Kidney tubule cell (primary cell): Measurements from ENCODE around the gene NTN4.
"Not testable (repeated sequence)": the region's sequence is repeated elsewhere in the genome, so short reads cannot be mapped to it uniquely, and the experiment has no call there.

Experiments
- DNase-seq: peaks from one replicate; pipeline ENCODE4 v3.0.0-alpha.2; 2018; ENCODE audit warnings: low spot score

NTN4 gene

DNA sequence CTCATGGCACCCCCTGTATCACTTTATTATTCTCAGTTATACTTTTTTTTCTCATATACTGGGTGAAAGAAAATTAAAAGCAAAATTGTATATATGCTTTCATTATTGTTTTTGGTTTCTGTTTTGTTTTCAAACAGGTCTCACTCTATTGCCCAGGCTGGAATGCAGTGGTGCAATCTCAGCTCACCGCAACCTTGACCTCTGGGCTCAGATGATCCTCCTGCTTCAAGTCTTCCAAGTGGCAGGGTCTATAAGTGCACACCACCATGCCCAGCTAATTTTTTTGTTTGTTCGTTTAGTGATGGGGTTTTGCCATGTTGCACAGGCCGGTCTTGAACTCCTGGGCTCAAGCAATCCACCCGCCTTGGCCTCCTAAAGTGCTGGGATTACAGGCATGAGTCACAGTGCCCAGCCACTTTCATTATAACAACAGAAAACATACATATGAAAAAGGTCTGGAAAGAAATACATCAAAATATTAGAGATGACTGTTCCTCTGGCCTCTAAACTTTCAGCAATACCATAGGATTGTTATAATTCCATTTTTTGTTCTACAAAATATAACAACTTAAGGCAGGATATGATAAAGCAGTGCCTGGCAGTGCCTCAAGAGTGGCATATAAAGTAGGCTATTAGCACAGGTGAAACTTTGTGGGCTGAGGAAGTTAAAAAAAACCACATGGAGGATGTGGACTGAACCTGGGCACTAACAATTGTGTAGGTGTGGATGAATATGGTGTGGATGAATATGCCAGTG is 5.8 kb upstream of the NTN4 start:
- peak; percentile 79 for DNase-seq

DNA sequence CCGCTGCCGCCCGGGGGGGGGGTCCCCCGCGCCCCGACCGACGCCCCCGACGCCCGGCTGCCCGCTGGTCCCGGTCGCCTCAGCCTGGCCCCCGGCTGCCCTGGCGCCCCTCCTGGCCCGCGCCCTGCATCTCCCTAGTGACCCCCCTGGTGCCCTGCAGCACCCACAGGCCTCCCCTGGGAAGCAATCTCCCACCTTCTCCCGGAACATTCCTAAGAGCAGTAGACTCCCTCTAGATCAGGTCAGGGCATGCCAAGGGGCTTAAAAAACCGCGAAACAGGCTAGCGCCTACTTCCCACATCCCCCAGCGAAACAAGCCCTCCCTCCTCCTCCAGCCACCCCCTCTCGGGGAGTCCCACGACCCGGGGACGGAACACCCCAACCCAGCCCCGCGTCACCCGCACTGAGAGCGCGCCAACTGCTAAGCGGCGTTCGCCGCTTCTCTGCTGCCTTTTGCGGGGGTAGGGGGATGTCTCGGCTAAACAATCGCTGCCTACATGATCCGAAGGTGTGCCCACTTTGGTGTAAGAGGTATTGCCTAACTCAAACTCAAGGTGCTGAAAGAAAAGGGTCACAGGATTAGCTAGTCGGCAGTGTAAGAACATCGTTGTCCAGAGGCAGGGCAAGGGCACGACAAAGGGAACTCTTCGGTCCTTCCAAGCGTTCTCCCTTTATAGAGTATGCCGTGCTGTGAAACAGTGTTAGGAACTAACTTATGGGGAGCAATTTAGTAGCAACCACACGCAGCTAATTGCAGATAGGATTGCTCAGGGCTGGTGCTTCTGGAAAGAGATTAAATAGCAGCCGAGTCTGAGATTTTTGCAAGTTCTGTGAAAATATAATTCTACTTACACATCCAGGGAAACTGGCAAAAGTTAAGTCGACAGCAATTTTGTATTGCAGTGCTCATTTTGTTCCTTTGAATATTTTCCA is 619 bp upstream of the NTN4 start:
- DNase-seq: peak; percentile 41

DNA sequence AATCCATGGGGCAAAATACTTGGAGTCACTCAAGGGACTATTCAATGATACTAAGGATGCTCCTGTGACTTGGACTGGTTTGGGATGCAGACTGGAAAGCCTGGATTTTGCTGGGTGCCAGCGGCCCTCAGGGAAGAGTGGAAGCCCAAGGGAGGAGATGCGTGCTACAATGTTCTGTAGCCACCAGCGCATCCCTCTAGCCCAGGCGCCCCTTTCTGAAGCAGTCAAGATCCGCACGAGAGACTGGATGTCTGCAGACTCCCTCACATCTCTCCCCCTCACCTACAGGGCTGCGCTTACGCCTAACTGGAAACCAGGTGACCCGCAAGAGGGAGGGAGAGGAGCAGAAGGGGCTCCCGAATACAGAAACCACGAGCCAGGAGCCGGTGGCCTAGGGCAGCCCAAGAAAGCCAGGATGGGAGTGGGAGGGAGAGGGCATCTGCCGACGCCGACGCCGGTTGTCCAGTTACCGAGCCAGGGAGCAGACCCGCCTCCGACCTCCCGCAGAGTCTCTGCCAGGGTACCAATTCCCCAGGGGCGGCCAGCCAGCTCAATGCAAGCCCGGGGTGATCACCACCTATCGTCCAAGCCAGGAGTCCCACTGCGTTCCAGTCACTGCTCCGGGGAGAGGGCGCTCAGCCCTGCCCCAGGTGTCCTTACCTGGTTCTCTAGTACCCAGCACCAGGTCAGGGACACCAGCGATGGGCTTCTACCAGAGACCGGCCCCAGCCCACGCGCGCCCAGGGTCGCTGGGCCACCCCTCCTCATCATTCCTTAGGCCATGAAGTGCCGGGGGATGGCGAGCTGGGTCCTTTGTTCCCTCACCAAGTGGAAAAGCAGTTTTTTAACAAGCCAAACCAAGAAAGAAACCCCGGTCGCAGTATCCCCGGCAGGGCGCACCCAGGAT is 1.2 kb downstream of the NTN4 start:
- DNase-seq: peak; percentile 77

DNA sequence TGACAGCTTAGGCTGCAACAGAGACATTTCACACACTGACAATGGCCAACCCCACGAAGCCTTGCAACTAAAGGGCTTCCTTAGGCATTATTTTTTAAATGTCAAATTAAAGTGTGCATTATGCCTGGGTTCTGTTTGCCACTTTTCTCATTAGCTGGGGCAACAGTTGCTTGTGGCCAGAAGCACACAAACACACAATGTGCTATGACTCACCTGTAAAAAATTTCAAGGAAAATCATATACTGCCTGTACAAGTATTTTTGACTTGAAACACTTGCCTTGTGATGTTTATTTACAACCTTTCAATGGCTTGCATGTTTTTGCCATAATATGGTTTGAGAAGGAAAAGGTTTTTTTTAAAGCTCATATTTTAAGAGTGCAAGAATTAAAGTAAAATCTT is 1.9 kb downstream of the NTN4 start:
- DNase-seq: peak; percentile 73

DNA sequence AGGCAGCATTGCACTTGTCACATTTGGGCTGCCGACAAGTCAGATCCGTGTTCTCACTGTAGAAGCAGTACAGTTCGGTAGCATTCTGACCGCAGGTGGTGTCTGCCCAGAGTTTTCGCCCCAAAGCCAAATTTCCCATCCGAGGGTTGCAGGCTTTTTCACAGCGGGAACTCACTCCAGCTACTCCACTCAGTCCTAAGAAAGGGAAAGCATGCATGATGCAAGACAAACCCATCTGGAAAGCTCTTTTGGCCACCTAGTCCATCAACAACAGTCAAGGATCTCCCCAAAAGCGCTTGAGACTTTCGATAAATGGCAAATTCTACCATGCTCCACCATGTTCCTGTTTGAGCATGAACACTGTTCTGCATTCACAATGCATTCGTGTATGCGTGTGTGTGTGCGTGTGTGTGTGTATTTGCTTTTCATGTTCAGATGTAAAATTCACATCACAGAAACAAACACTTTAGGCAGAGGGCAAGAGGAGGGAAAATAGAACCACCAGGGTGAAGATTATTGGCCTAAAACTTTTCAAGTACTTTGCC is 3.2 kb downstream of the NTN4 start:
- DNase-seq: no peak

DNA sequence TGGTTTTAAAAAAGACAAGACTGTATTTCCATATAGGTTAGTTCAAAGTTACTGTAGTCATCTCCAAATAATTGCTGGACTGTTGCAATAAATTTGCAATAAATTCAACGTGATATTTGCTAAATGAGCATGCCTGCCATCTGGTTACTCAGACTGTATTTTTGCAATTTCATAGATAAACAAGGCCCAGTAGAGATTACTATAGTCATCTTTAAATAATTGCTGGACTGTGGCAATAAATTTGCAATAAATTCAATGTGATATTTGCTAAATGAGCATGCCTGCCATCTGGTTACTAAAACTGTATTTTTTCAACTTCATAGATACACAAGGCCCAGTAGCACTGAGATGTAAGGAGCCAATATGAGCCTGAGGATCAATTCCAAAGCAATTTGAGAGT is 5.6 kb downstream of the NTN4 start:
- DNase-seq: no peak

DNA sequence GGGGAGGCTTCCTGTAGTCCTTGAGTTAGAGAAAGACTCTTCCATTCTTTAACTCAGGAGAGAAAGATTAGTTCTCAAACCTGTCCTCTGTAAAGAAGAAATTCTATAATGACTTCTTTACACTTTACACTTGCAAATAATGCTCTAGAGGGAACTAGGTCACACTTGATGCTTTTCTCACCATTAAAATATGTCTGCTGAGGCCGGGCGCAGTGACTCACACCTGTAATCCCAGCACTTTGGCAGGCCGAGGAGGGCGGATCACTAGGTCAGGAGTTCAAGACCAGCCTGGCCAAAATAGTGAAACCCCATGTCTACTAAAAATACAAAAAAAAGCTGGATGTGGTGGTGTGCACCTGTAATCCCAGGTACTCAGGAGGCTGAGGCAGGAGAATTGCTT is 6.3 kb downstream of the NTN4 start:
- DNase-seq: peak; percentile 56

DNA sequence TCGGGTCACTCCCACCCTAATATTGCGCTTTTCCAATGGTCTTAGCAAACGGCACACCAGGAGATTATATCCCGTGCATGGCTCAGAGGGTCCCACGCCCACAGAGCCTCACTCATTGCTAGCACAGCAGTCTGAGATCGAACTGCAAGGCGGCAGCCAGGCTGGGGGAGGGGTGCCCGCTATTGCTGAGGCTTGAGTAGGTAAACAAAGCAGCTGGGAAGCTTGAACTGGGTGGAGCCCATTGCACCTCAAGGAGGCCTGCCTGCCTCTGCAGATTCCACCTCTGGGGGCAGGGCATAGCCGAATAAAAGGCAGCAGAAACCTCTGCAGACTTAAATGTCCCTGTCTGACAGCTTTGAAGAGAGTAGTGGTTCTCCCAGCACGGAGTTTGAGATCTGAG is 15.1 kb downstream of the NTN4 start:
- DNase-seq: not testable (repeated sequence)

DNA sequence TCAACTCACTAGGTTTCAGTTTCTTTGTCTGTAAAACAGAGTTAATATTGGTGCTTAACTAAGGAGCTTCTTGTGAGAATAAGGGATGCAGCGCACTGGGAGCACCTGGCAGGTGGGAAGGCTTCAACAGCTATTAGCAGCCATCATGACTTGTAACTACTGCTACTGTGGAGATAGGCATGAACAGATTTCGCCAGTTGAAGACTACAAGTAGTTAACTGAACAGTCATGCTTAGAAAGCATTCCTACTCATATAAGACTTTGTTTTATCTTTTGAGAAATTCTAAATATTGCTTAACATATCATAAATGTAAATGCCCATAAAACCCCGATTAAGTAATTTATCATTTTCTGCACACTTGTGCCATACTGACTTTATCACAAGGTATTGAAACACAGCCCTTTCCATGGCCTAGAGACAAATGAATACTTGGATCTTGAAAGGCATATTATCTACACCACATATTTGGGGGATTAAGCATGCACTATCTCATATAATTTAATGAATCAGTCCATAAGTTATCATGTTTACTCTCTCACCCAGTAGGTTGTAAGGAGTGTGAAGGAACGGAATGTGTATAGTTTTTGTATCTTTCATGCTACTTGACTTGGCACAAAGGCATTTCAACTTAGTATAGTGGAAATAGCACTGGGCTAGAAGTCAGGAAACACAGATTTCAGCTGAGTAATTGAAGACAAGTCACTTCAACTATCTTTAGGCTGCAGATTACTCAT is 16.1 kb downstream of the NTN4 start:
- peak; percentile 32 for DNase-seq

DNA sequence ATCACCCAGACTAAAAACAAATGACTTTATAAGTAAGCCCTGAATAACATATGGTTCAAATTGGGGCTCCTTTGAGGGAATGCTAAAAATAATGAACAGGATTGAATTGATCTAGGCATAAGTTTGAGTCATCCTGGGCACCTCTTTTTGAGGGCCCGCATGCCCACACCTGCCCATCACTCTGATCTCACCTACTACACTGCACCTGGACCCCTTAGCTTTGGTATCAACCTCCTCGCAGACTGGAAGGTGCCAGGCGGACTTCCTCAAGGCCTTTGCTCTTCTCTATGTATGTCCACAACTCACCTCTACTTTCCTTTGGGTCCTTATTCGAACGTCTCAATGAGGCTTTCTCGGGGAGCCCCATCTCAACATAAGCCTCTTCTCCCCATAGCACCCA is 17.2 kb downstream of the NTN4 start:
- DNase-seq: no peak

DNA sequence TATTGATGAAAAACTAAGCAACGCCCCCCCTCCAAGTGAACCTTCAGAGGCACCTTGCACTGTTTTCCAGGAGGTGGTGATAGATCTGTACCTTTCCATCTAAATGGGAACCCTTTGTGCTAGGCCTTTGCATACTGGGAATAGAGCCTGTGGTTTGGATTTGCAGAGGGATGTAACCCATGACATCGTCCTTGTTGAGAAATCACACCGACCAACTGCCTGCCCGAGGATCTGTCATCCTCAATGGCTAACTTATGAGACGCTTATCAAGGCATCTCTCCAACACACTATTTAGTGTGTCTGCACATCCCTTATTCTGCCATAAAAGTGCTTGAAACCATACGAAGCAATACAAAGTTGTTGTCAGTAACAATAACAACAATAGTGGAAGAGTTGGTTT is 22.9 kb downstream of the NTN4 start:
- DNase-seq: peak; percentile 68

DNA sequence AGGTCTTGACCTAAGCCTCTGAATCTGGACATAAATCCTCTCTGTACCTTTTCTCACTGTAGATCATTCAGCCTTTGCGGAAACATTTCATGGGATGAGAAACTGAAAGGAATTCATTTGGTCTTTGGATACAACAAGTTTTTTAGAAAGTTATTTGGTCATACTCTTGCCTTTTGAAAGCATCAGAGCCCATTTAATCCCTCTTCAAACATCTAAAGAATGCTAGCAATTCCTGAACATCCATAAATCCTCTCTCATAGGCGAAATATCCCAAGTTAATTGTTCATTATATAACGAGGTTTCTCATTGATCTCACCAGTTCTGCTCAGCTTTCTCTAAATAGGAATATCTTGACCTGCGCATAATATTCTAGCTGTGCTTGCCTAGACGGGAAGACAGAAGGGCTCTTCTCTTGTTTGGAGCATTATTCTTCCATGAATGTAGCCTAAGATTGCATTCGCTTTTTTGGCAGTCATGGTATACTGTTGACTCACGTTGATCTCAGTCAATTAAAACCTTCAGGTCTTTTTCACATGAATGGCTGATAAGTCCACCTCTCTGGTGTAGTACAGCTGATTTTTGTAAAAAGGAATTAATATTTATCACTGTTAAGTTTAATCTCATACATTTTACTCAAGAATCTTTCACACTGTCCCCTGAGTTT is 24.1 kb downstream of the NTN4 start:
- peak; percentile 70 for DNase-seq

DNA sequence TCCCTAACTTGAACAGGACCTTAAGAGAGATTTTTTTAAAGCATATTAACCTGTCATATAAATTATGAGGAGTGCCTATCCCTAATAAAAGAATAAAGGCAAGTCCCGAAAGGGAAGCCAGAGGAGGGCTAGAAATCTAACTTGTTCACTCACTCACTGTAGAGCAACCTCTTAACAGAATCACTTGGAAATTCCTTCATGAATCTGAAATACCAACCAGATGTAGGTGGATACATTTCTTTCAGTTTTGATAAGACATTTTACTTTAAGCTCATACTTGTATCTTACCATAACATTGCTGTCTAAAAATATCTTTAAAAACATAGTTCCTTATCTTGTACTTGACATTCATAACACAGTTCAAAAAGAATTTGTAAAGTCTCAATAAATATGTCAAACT is 25.7 kb downstream of the NTN4 start:
- no peak for DNase-seq

DNA sequence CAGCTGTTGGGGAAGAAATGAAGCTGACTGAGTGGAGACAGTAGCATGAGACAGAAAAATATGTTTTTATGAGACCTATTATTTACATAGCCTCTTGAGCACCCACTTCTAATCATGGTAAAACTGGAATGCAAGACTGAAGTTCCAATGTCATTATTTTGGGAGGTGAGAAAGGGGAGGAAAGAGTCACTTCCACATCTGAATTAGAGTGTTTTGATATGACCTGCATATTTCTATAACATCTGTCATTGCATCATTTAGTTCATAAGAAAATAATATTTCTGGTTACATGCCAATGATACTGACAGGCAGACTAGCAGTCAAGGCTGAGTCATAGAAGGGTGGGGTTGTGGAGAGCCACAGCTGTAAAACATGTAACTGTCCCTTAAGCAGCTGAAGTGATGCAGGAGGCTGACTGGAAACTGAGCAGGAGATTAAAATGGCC is 26.7 kb downstream of the NTN4 start:
- DNase-seq: peak; percentile 61

DNA sequence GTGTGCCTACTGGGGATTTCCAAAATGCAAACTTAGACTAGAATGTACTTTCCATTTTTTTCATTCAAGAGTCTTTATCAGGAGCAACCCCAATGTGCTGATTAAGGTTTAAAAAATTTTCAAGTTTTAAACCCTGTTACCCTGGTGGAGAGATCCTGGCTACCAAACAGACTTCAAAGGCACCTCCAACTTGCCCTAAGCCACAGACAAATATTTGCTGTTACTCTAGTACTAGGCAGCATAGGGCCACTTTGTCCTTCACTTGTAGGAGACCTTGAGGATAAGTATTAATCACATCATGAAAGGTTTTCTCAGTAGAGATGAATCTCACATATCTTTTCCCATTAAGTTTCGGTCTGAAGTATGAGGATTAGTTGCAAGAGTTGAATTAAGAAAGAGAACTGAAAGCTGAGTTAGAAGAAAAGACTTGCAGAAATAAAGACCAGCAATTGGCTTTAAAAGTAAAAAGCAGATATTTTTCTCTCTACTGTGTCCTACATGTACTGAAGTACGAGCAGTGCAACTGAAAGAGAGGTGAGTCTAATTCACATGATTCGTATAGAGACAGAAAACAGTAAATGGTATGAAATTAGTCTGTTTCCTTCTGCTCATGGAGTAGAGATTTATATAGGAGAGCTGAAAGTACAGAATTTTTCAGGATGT is 28.3 kb downstream of the NTN4 start:
- no peak for DNase-seq

DNA sequence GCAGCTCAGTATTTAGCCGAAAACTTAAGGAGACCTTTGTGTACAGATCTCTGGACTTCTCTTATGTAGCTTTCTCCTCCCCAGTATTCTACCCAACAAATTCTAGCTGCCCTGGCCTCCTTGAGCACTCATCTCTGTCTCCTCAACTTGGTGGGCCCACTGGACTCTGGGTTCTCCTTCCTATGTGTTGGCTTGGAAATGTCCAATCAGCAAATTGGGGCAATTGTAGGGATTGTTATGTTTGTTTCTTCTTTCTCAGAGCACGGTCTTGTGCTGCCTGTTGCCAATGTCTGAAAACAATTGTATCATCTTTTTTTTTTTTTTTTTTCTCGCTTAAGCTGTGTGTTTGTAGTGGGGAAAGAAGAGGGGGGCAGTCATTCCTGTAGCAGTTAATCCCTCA is 30.2 kb downstream of the NTN4 start:
- DNase-seq: no peak

DNA sequence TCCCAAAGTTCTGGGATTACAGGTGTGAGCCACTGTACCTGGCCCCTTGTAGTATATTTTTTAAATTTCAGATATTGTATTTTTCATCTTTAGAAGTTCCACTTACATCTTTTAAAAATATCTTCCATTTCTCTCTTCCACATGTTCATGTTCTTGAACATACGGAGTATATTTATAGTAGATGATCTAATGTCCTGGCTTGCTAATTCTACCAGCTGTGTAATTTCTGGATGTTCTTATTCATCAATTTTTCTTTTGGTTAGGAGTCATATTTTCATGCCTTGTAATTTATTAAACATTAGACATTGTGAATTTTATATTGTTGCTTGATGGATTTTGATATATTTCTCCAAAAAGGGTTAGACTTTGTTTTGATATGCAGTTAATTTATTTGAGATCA is 30.8 kb downstream of the NTN4 start:
- DNase-seq: no peak

DNA sequence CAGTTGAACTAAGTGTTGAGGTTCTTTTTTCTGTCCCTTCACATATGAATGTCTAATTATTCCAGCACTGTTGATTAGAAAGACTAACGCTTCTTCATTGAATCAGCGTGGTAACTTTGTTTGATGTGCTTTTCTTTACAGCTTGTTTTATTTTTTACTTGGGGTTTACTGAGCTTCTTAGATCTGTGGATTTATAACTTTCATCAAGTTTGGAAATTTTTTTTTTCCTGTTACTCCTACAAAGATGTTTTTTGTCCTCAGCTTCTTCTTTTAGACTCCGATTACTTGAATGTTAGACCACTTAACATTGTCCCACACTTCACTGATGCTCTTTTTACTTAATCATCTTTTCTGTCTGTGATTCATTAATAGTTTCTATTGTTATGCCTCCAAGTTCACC is 31.5 kb downstream of the NTN4 start:
- DNase-seq: no peak

DNA sequence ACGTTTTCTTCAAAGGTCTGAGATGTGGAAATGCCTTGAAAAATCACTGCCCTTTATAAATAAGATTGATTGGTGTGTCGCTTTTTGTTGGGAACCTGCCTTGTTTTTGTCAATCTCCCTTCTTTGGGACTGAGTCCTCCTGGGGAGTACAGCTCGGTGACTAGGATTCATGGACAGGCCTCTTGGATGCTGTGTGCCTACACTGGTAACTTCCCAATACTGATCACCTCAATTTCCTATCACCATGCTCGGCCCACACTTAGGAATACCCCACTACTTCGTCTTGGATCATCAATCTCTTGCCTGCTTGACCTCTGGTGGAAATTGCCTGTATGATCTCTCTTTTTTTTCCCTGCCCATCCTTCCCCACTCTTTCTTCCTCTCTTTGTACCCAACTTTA is 34.2 kb downstream of the NTN4 start:
- DNase-seq: no peak

DNA sequence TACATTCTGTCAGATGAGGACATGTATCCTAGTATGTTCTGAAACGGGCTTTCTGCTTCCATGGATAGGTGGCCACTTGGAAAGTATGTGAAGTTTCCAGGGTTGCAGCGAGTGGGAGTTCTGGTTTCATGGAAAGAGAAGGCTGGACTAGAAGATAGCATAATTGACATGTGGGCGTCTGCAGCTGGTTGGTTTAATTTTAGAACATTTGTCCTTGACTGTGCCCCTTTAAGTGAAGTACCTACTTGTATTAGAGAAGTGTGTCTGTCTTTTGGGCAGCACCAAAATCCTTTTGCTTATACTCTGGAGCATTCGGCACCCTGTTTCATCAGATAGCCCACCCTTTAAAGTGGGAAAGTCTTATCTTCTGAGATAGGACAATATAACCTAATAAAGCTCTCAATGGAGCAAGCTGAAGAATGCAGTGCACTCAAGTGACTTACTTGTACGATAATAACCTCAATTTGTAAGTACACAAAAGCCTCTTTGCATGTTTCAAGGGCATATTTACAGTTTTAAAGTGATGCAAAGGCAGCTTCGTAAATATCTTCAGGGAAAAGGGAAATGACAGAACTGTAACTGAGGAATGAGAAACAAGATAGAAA is 35.2 kb downstream of the NTN4 start:
- DNase-seq: no peak
